HFFc6 (cell line): Measurements from ENCODE around the gene MAGEA1. TPM values are rescaled to one million over a fixed set of nuclear protein-coding genes. Genes with fewer than 3 reads are reported as not detected.
"Not testable (repeated sequence)": the region's sequence is repeated elsewhere in the genome, so short reads cannot be mapped to it uniquely, and the experiment has no call there.

Experiments used
- DNase-seq: peaks from one replicate; pipeline ENCODE4 v3.0.0-alpha.2; 2018
- H3K27ac Mint-ChIP-seq: 2 replicates; pipeline ENCODE4 v1.8.0; 2020; ENCODE audit warnings: mild to moderate bottlenecking, mixed read lengths
- H3K27me3 Mint-ChIP-seq: 2 replicates; pipeline ENCODE4 v1.8.0; 2021; ENCODE audit warnings: mild to moderate bottlenecking, moderate library complexity, mixed read lengths; ENCODE audit not compliant: insufficient read depth
- H3K36me3 Mint-ChIP-seq: 2 replicates; pipeline ENCODE4 v1.8.0; 2021; ENCODE audit warnings: low read depth, mixed read lengths
- H3K4me1 Mint-ChIP-seq: 2 replicates; pipeline ENCODE4 v1.8.0; 2020; ENCODE audit warnings: low read depth, mixed read lengths
- H3K4me3 Mint-ChIP-seq: 2 replicates; pipeline ENCODE4 v1.8.0; 2020; ENCODE audit warnings: mild to moderate bottlenecking, moderate library complexity, mixed read lengths
- H3K9me3 Mint-ChIP-seq: 2 replicates; pipeline ENCODE4 v1.8.0; 2020; ENCODE audit warnings: mild to moderate bottlenecking, mixed read lengths
- long read RNA-seq: library from polyadenylated mRNA; unstranded; transcript quantifications from one replicate; pipeline ENCODE4 v2.0.0, GENCODE V29; 2019
- total RNA-seq, 6 experiments: library from RNA; stranded (reverse); fragmentation: NEBNext Ultra II Directional; extraction: Animal tissue kit (Norgen Biotek cat#: 25700); gene quantifications; 2 replicates in 1 of 6; 3 replicates in 5 of 6; pipeline ENCODE4 v1.2.3, GENCODE V29; 2021
- TF ChIP-seq, protein P1 (sequence below): fragments of 200-600 bp; sonication (generic); IDR thresholded peaks from 2 replicates; pipeline ENCODE4 v1.5.0; 2021; ENCODE audit warnings: antibody characterized with exemption, mild to moderate bottlenecking

The MAGEA1 gene, protein sequence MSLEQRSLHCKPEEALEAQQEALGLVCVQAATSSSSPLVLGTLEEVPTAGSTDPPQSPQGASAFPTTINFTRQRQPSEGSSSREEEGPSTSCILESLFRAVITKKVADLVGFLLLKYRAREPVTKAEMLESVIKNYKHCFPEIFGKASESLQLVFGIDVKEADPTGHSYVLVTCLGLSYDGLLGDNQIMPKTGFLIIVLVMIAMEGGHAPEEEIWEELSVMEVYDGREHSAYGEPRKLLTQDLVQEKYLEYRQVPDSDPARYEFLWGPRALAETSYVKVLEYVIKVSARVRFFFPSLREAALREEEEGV
- not detected for total RNA-seq
- long read RNA-seq, result 0 reads

DNA sequence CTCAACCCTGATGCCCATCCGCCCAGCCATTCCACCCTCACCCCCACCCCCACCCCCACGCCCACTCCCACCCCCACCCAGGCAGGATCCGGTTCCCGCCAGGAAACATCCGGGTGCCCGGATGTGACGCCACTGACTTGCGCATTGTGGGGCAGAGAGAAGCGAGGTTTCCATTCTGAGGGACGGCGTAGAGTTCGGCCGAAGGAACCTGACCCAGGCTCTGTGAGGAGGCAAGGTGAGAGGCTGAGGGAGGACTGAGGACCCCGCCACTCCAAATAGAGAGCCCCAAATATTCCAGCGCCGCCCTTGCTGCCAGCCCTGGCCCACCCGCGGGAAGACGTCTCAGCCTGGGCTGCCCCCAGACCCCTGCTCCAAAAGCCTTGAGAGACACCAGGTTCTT is at the start of gene MAGEA1:
Gene MAGEA1 (plus strand): TSS at position 154 of the 400 bp plus-strand sequence. CDS start 3,106 bp downstream, outside the sequence.
- Mint-ChIP-seq H3K4me3 (no peak within 1 kb of the TSS), H3K27ac (no peak within 1 kb of the TSS), H3K36me3 (no peaks in the 10 kb centered on the region), H3K4me1 (no peaks in the 10 kb centered on the region), H3K27me3 (peaks cover 9% of the 10 kb centered on the region), H3K9me3 (no peaks in the 10 kb centered on the region)
- TF ChIP-seq, protein P1, sequence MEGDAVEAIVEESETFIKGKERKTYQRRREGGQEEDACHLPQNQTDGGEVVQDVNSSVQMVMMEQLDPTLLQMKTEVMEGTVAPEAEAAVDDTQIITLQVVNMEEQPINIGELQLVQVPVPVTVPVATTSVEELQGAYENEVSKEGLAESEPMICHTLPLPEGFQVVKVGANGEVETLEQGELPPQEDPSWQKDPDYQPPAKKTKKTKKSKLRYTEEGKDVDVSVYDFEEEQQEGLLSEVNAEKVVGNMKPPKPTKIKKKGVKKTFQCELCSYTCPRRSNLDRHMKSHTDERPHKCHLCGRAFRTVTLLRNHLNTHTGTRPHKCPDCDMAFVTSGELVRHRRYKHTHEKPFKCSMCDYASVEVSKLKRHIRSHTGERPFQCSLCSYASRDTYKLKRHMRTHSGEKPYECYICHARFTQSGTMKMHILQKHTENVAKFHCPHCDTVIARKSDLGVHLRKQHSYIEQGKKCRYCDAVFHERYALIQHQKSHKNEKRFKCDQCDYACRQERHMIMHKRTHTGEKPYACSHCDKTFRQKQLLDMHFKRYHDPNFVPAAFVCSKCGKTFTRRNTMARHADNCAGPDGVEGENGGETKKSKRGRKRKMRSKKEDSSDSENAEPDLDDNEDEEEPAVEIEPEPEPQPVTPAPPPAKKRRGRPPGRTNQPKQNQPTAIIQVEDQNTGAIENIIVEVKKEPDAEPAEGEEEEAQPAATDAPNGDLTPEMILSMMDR, result no peak
- no peak for DNase-seq

DNA sequence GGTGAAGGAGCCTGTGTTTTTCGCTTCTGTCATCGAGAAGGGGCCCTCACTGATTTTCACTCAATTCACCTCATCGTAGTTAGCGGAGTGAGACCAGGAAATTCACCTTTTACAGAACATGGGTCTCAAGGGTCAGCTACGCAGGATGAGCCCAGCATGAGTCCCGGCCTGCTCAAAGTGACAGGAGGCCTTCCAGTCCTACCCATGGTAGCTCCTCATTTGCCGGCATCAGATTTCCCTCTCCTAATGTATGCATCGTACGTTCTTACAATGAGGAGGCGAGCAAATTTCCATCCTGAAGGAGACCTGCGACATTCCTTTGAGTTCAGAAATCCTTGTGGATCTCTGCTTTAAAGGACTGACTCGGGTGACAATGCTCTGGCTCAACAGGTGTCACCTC is 46.2 kb upstream of the MAGEA1 start:
- H3K4me3 Mint-ChIP-seq, DNase-seq, H3K4me1 Mint-ChIP-seq, H3K27me3 Mint-ChIP-seq, H3K9me3 Mint-ChIP-seq, H3K27ac Mint-ChIP-seq, H3K36me3 Mint-ChIP-seq: not testable (repeated sequence)

DNA sequence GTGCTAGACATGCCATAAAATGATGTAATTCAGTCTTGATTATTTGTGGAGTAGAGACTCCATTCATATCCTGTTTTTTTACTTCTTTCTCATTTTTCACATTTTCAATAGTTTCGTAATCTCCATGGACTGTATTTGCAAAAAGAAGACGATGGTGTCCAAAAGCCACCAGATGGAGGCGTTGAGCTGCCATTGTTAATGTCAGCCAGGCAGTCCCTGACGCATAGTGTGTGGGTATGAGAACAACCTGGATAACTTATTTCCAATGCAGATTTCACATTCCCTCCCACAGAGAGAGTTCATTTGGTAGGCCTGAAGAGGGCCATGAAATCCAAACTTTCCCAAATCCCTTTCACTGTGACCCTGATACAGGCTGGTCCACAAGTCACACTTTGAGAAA is 40.0 kb upstream of the MAGEA1 start:
- not testable (repeated sequence) for H3K4me3 Mint-ChIP-seq, H3K9me3 Mint-ChIP-seq, H3K4me1 Mint-ChIP-seq, H3K27me3 Mint-ChIP-seq, DNase-seq, H3K36me3 Mint-ChIP-seq, H3K27ac Mint-ChIP-seq

DNA sequence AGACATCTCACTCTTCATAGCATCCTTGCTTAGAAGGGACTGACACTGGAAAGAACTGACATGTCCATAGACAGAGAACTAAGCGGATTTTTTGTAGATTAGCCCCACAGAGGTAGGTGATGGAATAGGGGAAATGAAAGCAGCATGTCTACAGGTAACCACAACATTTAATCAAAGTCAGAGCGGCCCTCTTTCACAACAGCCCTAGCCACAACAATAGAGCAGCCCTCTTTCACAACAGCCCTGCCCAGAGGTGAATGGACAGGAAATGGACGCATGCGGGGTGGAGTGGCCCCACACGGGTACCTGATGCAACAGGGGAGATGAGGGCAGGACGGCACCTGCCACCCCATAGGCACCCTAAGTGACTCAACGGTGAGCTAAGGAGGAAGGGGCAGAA is 32.8 kb upstream of the MAGEA1 start:
- H3K36me3 Mint-ChIP-seq, H3K27me3 Mint-ChIP-seq: not testable (repeated sequence)

DNA sequence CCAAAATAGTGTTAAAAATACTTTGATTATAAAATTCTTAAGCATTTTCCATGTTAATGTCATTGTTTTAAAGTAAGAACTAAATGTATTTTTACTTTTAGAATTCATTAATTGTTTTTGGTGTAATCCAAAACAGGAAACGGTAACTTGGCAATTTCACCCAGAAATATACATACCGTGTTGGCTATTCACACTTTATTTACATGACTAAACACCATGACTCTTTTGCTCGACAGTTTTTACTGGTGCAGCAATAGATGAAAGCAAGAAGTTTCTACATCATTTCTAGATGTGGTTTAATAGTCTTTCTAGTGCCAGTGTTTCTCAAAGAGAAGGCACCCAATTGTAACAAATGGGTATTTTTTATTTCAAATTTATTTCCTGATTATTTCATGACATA is 25.6 kb upstream of the MAGEA1 start:
- no peak overlapping the region for H3K27ac Mint-ChIP-seq
- TF ChIP-seq, protein P1, result no peak
- peaks cover 3% of the 10 kb centered on the region for H3K27me3 Mint-ChIP-seq
- no peaks in the 10 kb centered on the region for H3K36me3 Mint-ChIP-seq
- H3K4me3 Mint-ChIP-seq, result no peak overlapping the region
- no peaks in the 10 kb centered on the region for H3K4me1 Mint-ChIP-seq
- DNase-seq, result no peak
- no peaks in the 10 kb centered on the region for H3K9me3 Mint-ChIP-seq

More for the DNA sequence above, 32.8 kb upstream of the MAGEA1 start:
- H3K27ac Mint-ChIP-seq, H3K9me3 Mint-ChIP-seq, H3K4me3 Mint-ChIP-seq, DNase-seq, H3K4me1 Mint-ChIP-seq: not testable (repeated sequence)

DNA sequence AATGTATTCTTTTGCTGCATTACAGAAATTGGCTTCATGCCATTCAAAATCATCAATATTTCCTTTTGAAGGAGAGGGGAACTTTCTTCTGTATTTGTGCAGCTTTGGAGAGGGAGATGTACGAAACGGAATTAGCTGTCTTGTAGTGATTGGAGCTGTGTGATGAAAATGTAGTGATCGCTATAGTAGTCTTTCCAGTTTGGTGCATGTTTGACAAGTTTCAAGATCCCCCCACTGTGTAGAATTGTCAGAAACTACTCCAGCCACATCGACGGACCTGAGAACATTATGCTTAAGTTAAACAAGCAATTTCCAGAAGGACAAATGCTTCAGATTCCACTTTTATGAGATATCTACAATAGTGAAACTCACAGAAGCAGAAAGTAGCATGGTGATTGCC is 21.6 kb upstream of the MAGEA1 start:
- peaks cover 4% of the 10 kb centered on the region for H3K27me3 Mint-ChIP-seq
- H3K9me3 Mint-ChIP-seq, result no peaks in the 10 kb centered on the region
- no peak overlapping the region for H3K27ac Mint-ChIP-seq
- no peaks in the 10 kb centered on the region for H3K4me1 Mint-ChIP-seq
- no peak overlapping the region for H3K4me3 Mint-ChIP-seq
- TF ChIP-seq, protein P1, result no peak
- no peaks in the 10 kb centered on the region for H3K36me3 Mint-ChIP-seq
- DNase-seq, result no peak

DNA sequence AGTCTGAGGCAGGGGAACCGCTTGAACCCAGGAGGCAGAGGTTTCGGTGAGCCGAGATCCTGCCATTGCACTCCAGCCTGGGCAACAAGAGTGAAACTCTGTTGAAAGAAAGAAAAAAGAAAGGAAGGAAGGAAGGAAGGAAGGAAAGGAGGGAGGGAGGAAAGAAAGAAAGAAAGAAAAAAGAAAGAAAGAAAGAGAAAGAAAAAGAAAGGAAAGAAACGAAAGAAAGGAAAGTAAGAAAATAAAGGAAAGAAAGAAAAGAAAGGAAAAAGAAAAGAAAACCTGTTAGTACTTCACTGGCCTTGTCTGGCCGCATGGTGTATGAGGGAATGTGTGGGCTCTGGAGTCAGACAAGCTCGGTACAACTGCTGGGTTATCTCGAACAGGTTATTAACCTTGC is 20.8 kb upstream of the MAGEA1 start:
- TF ChIP-seq, protein P1, result no peak
- DNase-seq, result no peak
- no peaks in the 10 kb centered on the region for H3K36me3 Mint-ChIP-seq
- no peaks in the 10 kb centered on the region for H3K4me1 Mint-ChIP-seq
- no peaks in the 10 kb centered on the region for H3K9me3 Mint-ChIP-seq
- H3K27ac Mint-ChIP-seq, result no peak overlapping the region
- H3K27me3 Mint-ChIP-seq, result peaks cover 4% of the 10 kb centered on the region
- no peak overlapping the region for H3K4me3 Mint-ChIP-seq
